OCI-LY1 (cell line): ENCODE results near the gene FRMD6.

Experiments
- EZH2 ChIP-seq: fragments of 200-600 bp; sonication (generic), shearing (Covaris generic); IDR thresholded peaks from 2 replicates; pipeline ENCODE4 v1.8.0; 2017; ENCODE audit warnings: borderline replicate concordance, mixed run types, mild to moderate bottlenecking, antibody characterized with exemption, low read length, moderate library complexity, mixed read lengths
- TF ChIP-seq, protein P1 (sequence below): fragments of 200-600 bp; sonication (generic), shearing (Covaris generic); IDR thresholded peaks from 2 replicates; pipeline ENCODE4 v1.5.1; 2017; ENCODE audit warnings: mild to moderate bottlenecking, antibody characterized with exemption, low read length, moderate library complexity, mixed read lengths

DNA sequence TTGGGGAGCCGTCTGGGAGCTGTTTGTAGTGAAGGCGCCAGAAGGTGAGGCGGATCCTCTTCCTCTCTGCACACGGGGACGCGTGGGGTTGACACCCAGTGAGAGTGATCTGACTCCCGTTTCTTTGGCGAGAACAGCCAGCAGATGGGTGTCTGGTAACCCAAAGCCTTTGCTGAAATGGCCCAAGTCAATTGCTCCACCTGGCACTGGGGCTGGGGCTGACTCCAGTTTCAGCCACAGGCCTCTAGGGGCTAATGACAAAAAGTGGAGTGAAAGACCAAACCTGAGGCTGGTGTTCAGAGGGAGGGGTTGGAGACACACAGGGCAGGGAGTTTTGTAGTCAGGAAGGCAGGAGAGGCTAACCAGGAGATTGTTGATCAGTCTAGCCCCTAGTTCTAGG, 87.0 kb downstream of the FRMD6 start:
- TF ChIP-seq, protein P1, sequence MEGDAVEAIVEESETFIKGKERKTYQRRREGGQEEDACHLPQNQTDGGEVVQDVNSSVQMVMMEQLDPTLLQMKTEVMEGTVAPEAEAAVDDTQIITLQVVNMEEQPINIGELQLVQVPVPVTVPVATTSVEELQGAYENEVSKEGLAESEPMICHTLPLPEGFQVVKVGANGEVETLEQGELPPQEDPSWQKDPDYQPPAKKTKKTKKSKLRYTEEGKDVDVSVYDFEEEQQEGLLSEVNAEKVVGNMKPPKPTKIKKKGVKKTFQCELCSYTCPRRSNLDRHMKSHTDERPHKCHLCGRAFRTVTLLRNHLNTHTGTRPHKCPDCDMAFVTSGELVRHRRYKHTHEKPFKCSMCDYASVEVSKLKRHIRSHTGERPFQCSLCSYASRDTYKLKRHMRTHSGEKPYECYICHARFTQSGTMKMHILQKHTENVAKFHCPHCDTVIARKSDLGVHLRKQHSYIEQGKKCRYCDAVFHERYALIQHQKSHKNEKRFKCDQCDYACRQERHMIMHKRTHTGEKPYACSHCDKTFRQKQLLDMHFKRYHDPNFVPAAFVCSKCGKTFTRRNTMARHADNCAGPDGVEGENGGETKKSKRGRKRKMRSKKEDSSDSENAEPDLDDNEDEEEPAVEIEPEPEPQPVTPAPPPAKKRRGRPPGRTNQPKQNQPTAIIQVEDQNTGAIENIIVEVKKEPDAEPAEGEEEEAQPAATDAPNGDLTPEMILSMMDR, result no peak
- no peak for TF ChIP-seq EZH2
